Spleen (tissue), 11 donors: ENCODE measurements around the gene SIGLEC9. TPM values are rescaled to one million over a fixed set of nuclear protein-coding genes. Genes with fewer than 3 reads are reported as not detected.

ENCODE experiments used
- DNase-seq: peaks from one replicate; pipeline ENCODE4 v3.0.0-alpha.2; 2020
- H3K27ac ChIP-seq, 8 donors: fragments of 200-600 bp; sonication (generic) in 7 of 8; 1 replicate in 4 of 8; 2 replicates in 4 of 8; pipeline versions ENCODE4 v1.5.0 to v1.8.0; 2016 to 2021; ENCODE audit warnings: inconsistent platforms in 4 of 8, mild to moderate bottlenecking in 4 of 8, moderate library complexity in 1 of 8
- H3K27me3 ChIP-seq, 7 donors: fragments of 200-600 bp; sonication (generic) in 6 of 7; replicated peaks in 1 of 7; 1 replicate in 4 of 7; 2 replicates in 3 of 7; pipeline versions ENCODE4 v1.5.0 to v1.8.0; 2016 to 2021; ENCODE audit warnings: inconsistent platforms in 3 of 7, mild to moderate bottlenecking in 1 of 7
- H3K36me3 ChIP-seq, 6 donors: fragments of 200-600 bp; sonication (generic) in 5 of 6; 1 replicate in 4 of 6; 2 replicates in 2 of 6; pipeline versions ENCODE4 v1.5.0 to v1.8.0; 2016 to 2021; ENCODE audit warnings: inconsistent platforms in 2 of 6
- H3K4me1 ChIP-seq, 6 donors: fragments of 200-600 bp; sonication (generic) in 5 of 6; 1 replicate in 3 of 6; 2 replicates in 3 of 6; pipeline versions ENCODE4 v1.5.0 to v1.8.0; 2016 to 2021; ENCODE audit warnings: inconsistent platforms in 3 of 6
- H3K4me3 ChIP-seq, 8 donors: fragments of 200-600 bp; sonication (generic) in 7 of 8; 1 replicate in 4 of 8; 2 replicates in 4 of 8; pipeline versions ENCODE4 v1.5.0 to v1.8.0; 2016 to 2021; ENCODE audit warnings: inconsistent platforms in 4 of 8, mild to moderate bottlenecking in 4 of 8, moderate library complexity in 2 of 8
- H3K9me3 ChIP-seq, 8 donors: fragments of 200-600 bp; sonication (generic) in 7 of 8; 1 replicate in 4 of 8; 2 replicates in 4 of 8; pipeline versions ENCODE4 v1.5.0 to v1.8.0; 2016 to 2021; ENCODE audit warnings: inconsistent platforms in 4 of 8
- POLR2A ChIP-seq, 3 donors: fragments of 450-650 bp; IDR thresholded peaks; one replicate each; pipeline ENCODE4 v1.5.1; 2017; ENCODE audit warnings: antibody characterized with exemption in 3 of 3, mild to moderate bottlenecking in 1 of 3
- POLR2AphosphoS5 ChIP-seq, 3 donors: sonication (generic); formaldehyde crosslinking; IDR thresholded peaks; one replicate each; pipeline ENCODE4 v1.5.1; 2017; ENCODE audit warnings: antibody characterized with exemption in 3 of 3
- WGBS, 5 donors: extraction: QIAGEN DNeasy Blood & Tissue Kit in 3 of 5; methylation state at CpG; one replicate each; pipeline versions ENCODE4 v1.1.5 to v1.1.7; 2013 to 2018; 5-methylcytosine and 5-hydroxymethylcytosine counted together
- intact Hi-C: fragments of 100-400 bp; cut with DNase I; formaldehyde crosslinking; loops from one replicate; pipeline ENCODE4 v1.15.0; 2023; ENCODE audit warnings: low total_unique reads
- polyA plus RNA-seq, 3 donors: library from polyadenylated mRNA; stranded (reverse); fragments of 200-250 nt; gene quantifications; one replicate each; pipeline ENCODE4 v1.2.1, GENCODE V29; 2013
- total RNA-seq, 7 donors: library from RNA; depleted of rRNA in 3 of 7; stranded (reverse); fragments of >200 nt in 3 of 7; fragmentation: NEBNext Ultra II Directional in 4 of 7; extraction: Animal tissue kit (Norgen Biotek cat#: 25700) in 4 of 7; gene quantifications; one replicate each; pipeline versions ENCODE4 v1.1.0 to v1.2.1, GENCODE V29; 2016 to 2021
- TF ChIP-seq, protein P1 (sequence below), 11 experiments: fragments of 200-600 bp in 7 of 11; fragments of 450-650 bp in 4 of 11; sonication (generic) in 4 of 11; IDR thresholded peaks in 8 of 11; conservative IDR thresholded peaks in 3 of 11; 1 replicate in 7 of 11; 2 replicates in 4 of 11; pipeline versions ENCODE4 v1.4.0 to v1.8.0; 2016 to 2021; ENCODE audit warnings: antibody characterized with exemption in 11 of 11, inconsistent platforms in 4 of 11, mild to moderate bottlenecking in 1 of 11
- donor health status: healthy with polysubstance abuse.
- donor health status: DM: no; HTN: no; CAD: no; lungs with moderate emphysema.
- donor health status: DM: no; HTN: no; CAD: no.
- donor health status: Bipolar disorder and iron deficiency.
- donor health status: healthy.
- donor health status: DM: no; HTN: no; CAD: no.
- donor health status: DM: yes; HTN: yes; CAD: no.

Gene SIGLEC9
- total and polyA plus RNA-seq, 10 donors = 4.6 to 81.3 (median 37.8) TPM

DNA sequence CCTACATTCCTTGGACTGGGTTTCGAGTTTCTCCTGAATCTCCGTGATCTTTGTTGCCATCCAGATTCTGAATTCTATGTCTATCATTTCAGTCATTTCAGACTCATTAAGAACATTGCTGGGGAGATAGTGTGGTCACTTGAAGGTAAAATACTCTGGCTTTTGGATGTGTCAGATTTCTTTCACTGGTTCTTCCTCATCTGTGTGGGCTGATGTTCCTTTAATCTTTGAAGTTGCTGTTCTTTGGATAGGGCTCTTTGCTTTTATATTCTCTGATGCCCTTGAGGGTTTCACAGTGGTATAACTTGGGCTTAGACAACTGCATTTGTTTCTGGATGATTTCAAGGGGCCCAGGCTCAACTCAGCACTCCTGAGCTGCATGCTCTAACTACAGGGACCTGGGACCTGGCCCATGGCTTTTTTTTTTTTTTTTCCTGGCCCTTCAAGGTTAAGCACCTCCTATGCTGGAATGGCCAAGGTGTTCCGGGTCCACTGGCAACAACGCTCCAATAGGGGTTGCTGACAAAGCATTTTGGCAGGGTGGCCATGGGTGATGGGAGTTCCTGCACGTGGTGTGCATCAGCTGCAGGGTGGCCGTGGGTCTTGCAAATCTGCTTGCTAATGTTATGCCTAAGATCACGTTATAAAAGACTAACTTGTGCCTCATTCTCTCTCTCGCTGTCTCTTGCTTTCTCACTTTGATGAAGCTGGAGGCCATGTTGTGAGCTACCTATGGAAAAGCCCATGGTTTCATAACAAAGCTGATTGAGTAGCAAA, 11.5 kb downstream of the SIGLEC9 start:
- H3K36me3 ChIP-seq = no peaks in the 10 kb centered on the region
- intact Hi-C loops = no loop called here
- H3K27me3 ChIP-seq = peaks cover 0 to 23% (median 0%) of the 10 kb centered on the region in 7 donors
- peak overlapping the region in 1 of 8 donors; percentile 61 for H3K4me3 ChIP-seq
- peaks cover 6 to 97% (median 37%) of the 10 kb centered on the region in 6 donors for H3K4me1 ChIP-seq
- peak overlapping the region in 7 of 8 donors; percentile 76 to 95 (median 86) for H3K27ac ChIP-seq
- WGBS, 5 donors = 72 to 88% (median 79%) methylated on average over 8 of the region's 8 CpGs
- no peak for DNase-seq
- no peaks in the 10 kb centered on the region for H3K9me3 ChIP-seq
- TF ChIP-seq POLR2AphosphoS5 (IDR thresholded peaks at IDR 0.05) (no peak), POLR2A (IDR thresholded peaks at IDR 0.05) (no peak)
- TF ChIP-seq, protein P1, sequence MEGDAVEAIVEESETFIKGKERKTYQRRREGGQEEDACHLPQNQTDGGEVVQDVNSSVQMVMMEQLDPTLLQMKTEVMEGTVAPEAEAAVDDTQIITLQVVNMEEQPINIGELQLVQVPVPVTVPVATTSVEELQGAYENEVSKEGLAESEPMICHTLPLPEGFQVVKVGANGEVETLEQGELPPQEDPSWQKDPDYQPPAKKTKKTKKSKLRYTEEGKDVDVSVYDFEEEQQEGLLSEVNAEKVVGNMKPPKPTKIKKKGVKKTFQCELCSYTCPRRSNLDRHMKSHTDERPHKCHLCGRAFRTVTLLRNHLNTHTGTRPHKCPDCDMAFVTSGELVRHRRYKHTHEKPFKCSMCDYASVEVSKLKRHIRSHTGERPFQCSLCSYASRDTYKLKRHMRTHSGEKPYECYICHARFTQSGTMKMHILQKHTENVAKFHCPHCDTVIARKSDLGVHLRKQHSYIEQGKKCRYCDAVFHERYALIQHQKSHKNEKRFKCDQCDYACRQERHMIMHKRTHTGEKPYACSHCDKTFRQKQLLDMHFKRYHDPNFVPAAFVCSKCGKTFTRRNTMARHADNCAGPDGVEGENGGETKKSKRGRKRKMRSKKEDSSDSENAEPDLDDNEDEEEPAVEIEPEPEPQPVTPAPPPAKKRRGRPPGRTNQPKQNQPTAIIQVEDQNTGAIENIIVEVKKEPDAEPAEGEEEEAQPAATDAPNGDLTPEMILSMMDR (IDR thresholded peaks at IDR 0.05 in 8 of 11, conservative IDR thresholded peaks at IDR 0.05 in 3 of 11) = no peak

DNA sequence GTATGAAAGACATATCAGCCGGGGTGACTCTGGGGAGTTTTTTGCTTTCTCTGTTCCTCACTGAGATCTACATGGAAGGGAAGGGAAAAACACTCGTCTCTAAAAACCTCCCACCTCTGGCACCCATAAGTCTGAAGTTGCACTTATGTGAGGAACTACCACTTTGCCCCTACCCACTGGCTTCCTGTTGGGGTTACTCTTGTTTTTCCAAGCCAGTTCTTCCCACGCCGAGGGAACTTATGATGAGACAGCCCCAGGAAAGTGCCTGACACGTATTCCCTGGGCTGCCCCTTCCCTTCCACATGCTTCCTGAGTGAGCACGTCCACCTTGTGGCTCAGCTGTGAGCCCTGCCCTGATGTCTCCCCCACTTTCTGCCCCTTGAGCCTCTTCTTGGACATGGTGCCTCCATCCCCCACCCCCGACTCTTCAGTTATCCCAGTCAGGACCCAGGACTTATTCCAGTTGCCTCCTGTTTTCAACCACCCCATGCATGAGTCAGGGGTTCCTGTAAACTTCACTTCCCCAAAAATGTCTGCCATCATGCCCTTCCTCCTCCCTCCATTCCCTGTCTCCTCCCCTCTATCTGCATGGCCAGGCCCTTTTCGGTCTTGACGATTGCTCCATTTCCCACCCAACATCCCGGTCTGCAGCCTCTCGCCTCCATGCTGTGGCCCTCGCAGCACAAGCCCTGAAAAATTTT, 12.3 kb downstream of the SIGLEC9 start:
- peak in 2 of 3 donors; percentile 36 to 72 for TF ChIP-seq POLR2AphosphoS5 (IDR thresholded peaks at IDR 0.05)
- TF ChIP-seq POLR2A (IDR thresholded peaks at IDR 0.05) = no peak
- intact Hi-C loops = no loop called here
- peak; percentile 83 for DNase-seq
- H3K27me3 ChIP-seq = peaks cover 0 to 23% (median 0%) of the 10 kb centered on the region in 7 donors
- no peaks in the 10 kb centered on the region for H3K9me3 ChIP-seq
- H3K36me3 ChIP-seq = no peaks in the 10 kb centered on the region
- H3K4me1 ChIP-seq = peaks cover 3 to 97% (median 33%) of the 10 kb centered on the region in 6 donors
- H3K4me3 ChIP-seq = peak overlapping the region in 2 of 8 donors; percentile 4 to 61
- WGBS, 5 donors = 28 to 50% (median 43%) methylated on average over 12 of the region's 12 CpGs
- peak overlapping the region; percentile 27 to 95 (median 86) for H3K27ac ChIP-seq

DNA sequence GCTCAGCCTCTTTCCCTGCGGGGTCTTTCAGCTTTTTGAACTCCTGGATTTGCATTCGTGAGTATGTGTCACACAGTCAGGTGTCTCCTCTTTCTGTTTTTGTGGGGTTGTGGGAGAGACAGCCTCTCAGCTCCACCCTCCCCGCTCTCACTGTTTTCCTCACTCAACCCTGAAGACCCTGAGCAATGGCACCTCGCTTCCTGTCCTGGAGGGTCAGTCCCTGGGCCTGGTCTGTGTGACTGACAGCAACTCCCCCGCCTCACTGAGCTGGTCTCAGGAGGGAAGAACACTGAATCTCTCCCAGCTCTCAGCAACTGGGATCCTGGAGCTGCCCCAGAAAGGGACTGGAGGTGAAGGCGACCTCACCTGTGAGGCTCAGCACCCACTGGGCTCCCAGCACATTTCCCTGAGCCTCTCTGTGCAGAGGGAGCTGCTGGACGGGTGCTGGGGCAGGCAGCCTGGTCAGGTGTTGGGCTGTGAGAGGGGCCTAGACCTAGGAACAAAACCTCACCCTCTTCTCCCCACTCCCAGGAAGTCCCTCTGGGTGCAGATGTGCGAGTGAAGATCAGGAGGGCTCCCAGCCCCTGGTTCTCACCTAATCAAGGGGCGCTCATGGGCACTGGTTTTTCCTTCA, 13.2 kb downstream of the SIGLEC9 start:
- no peak for TF ChIP-seq POLR2A (IDR thresholded peaks at IDR 0.05)
- TF ChIP-seq, protein P1 (IDR thresholded peaks at IDR 0.05 in 8 of 11, conservative IDR thresholded peaks at IDR 0.05 in 3 of 11) = no peak
- no peaks in the 10 kb centered on the region for H3K36me3 ChIP-seq
- peak overlapping the region; percentile 27 to 95 (median 86) for H3K27ac ChIP-seq
- H3K27me3 ChIP-seq = peaks cover 0 to 31% (median 0%) of the 10 kb centered on the region in 7 donors
- 71 to 85% (median 80%) methylated on average over 6 to 9 of the region's 9 CpGs for WGBS, 5 donors
- H3K4me3 ChIP-seq = peak overlapping the region in 2 of 8 donors; percentile 4 to 61
- DNase-seq = peak; percentile 73
- intact Hi-C loops = no loop called here
- H3K9me3 ChIP-seq = no peaks in the 10 kb centered on the region
- H3K4me1 ChIP-seq = peaks cover 0 to 97% (median 25%) of the 10 kb centered on the region in 6 donors

DNA sequence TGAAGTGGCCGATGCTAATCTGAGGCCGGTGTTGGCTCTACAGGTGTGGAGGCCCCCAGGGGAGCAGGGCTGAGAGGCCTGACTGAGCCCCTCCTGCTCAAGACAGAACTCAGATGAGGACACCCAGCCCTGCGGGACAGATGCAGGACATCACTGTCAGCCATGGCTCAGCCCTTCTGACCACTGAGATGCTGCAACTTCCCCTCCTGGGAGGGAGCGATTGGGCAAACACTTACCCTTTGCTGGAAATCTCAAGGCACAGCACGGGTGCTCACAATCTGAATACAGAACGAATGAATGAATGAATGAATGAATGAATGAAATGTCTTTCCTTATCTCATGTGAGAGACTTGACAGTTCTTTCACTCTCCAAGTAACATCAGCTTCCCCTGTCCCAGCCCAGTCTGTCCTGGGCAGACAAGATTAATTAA, 13.9 kb downstream of the SIGLEC9 start:
- Histone ChIP-seq H3K9me3 (no peaks in the 10 kb centered on the region), H3K4me3 (peak overlapping the region in 1 of 8 donors; percentile 61), H3K36me3 (no peaks in the 10 kb centered on the region), H3K27ac (peak overlapping the region; percentile 27 to 95 (median 86)), H3K4me1 (peaks cover 0 to 95% (median 24%) of the 10 kb centered on the region in 6 donors), H3K27me3 (peaks cover 0 to 33% (median 0%) of the 10 kb centered on the region in 7 donors)
- WGBS, 5 donors = 37 to 46% (median 45%) methylated on average over 6 of the region's 6 CpGs
- intact Hi-C loops = no loop called here
- DNase-seq = peak; percentile 89
- TF ChIP-seq, protein P1 (IDR thresholded peaks at IDR 0.05 in 8 of 11, conservative IDR thresholded peaks at IDR 0.05 in 3 of 11) = peak in 1 of 11 experiments; percentile 7
- TF ChIP-seq POLR2AphosphoS5 (IDR thresholded peaks at IDR 0.05) = peak; percentile 59 to 85 (median 68)
- TF ChIP-seq POLR2A (IDR thresholded peaks at IDR 0.05) = no peak
